CD14-positive monocyte (primary cell): ENCODE results near the gene PROB1. TPM values are rescaled to one million over a fixed set of nuclear protein-coding genes. Genes with fewer than 3 reads are reported as not detected.

ENCODE experiments used
- DNase-seq, 3 donors: peaks; one replicate each; pipeline ENCODE4 v3.0.0-alpha.2; 2011 to 2022
- H2AFZ ChIP-seq: 2 replicates; pipeline ENCODE4 v1.6.0; 2012; ENCODE audit warnings: mild to moderate bottlenecking, low read depth, low read length, inconsistent platforms; ENCODE audit not compliant: insufficient read depth, poor library complexity, severe bottlenecking
- H3K27ac ChIP-seq, 2 donors: 1 replicate in 1 of 2; 2 replicates in 1 of 2; pipeline ENCODE4 v1.5.1; 2012 to 2013; ENCODE audit warnings: low read length in 2 of 2, control low read depth in 1 of 2, inconsistent platforms in 1 of 2, low read depth in 1 of 2, mild to moderate bottlenecking in 1 of 2
- H3K27me3 ChIP-seq, 2 donors: one replicate each; pipeline versions ENCODE4 v1.6.0 to v1.6.1; 2011 to 2013; ENCODE audit warnings: low read length in 2 of 2; ENCODE audit not compliant: control insufficient read depth in 2 of 2, insufficient read depth in 2 of 2
- H3K36me3 ChIP-seq, 2 donors: replicated peaks in 1 of 2; 1 replicate in 1 of 2; 2 replicates in 1 of 2; pipeline versions ENCODE4 v1.5.1 to v1.6.1; 2012 to 2013; ENCODE audit warnings: low read length in 2 of 2, control low read depth in 1 of 2, inconsistent platforms in 1 of 2, mild to moderate bottlenecking in 1 of 2; ENCODE audit not compliant: insufficient read depth in 2 of 2, control insufficient read depth in 1 of 2
- H3K4me1 ChIP-seq, 2 donors: 1 replicate in 1 of 2; 2 replicates in 1 of 2; pipeline versions ENCODE4 v1.5.1 to v1.6.1; 2012 to 2013; ENCODE audit warnings: low read length in 2 of 2, control low read depth in 1 of 2, inconsistent platforms in 1 of 2, mild to moderate bottlenecking in 1 of 2, moderate library complexity in 1 of 2; ENCODE audit not compliant: insufficient read depth in 2 of 2, control insufficient read depth in 1 of 2
- H3K4me2 ChIP-seq: replicated peaks from 2 replicates; pipeline ENCODE3; 2012; ENCODE audit warnings: low read length, moderate library complexity, mild to moderate bottlenecking; ENCODE audit not compliant: poor library complexity, severe bottlenecking; ENCODE audit errors: extremely low read depth
- H3K4me3 ChIP-seq, 3 experiments: fragments of 200-600 bp in 1 of 3; sonication (generic) in 1 of 3; replicated peaks in 1 of 3; 1 replicate in 2 of 3; 2 replicates in 1 of 3; pipeline ENCODE4 v1.5.1; 2011 to 2013; ENCODE audit warnings: low read length in 3 of 3, mild to moderate bottlenecking in 3 of 3, control low read depth in 2 of 3, low read depth in 2 of 3, inconsistent platforms in 1 of 3, moderate library complexity in 1 of 3
- H3K79me2 ChIP-seq: 2 replicates; pipeline ENCODE4 v1.6.0; 2012; ENCODE audit warnings: mild to moderate bottlenecking, control low read depth, inconsistent platforms, low read length, moderate library complexity; ENCODE audit not compliant: insufficient read depth
- H3K9ac ChIP-seq: 2 replicates; pipeline ENCODE4 v1.6.0; 2017; ENCODE audit warnings: low read length, mild to moderate bottlenecking; ENCODE audit not compliant: insufficient read depth, poor library complexity, severe bottlenecking
- H3K9me3 ChIP-seq, 2 donors: replicated peaks in 1 of 2; 1 replicate in 1 of 2; 2 replicates in 1 of 2; pipeline versions ENCODE4 v1.5.1 to v1.6.1; 2012 to 2013; ENCODE audit warnings: low read length in 2 of 2, control low read depth in 1 of 2; ENCODE audit not compliant: control insufficient read depth in 1 of 2, insufficient read depth in 1 of 2
- H4K20me1 ChIP-seq: 2 replicates; pipeline ENCODE4 v1.6.0; 2012; ENCODE audit warnings: mild to moderate bottlenecking, low read length, control low read depth, moderate library complexity; ENCODE audit not compliant: insufficient read depth
- H3K27ac Mint-ChIP-seq, 7 donors: one replicate each; pipeline ENCODE4 v1.8.0; 2020; ENCODE audit warnings: mild to moderate bottlenecking in 7 of 7, mixed read lengths in 7 of 7, moderate library complexity in 6 of 7, inconsistent platforms in 2 of 7
- H3K27me3 Mint-ChIP-seq, 3 donors: one replicate each; pipeline ENCODE4 v1.8.0; 2021 to 2022; ENCODE audit warnings: low read depth in 3 of 3, mild to moderate bottlenecking in 3 of 3, mixed read lengths in 3 of 3, moderate library complexity in 3 of 3, inconsistent platforms in 1 of 3
- H3K36me3 Mint-ChIP-seq, 2 donors: one replicate each; pipeline ENCODE4 v1.8.0; 2020; ENCODE audit warnings: mixed read lengths in 2 of 2, inconsistent platforms in 1 of 2, mild to moderate bottlenecking in 1 of 2
- H3K4me1 Mint-ChIP-seq: one replicate; pipeline ENCODE4 v1.8.0; 2020; ENCODE audit warnings: mild to moderate bottlenecking, mixed read lengths
- H3K4me3 Mint-ChIP-seq, 2 donors: one replicate each; pipeline ENCODE4 v1.8.0; 2020; ENCODE audit warnings: mild to moderate bottlenecking in 2 of 2, mixed read lengths in 2 of 2, moderate library complexity in 1 of 2
- H3K9me3 Mint-ChIP-seq, 7 donors: one replicate each; pipeline ENCODE4 v1.8.0; 2020 to 2022; ENCODE audit warnings: mixed read lengths in 7 of 7, mild to moderate bottlenecking in 6 of 7, moderate library complexity in 6 of 7, inconsistent platforms in 2 of 7
- WGBS: methylation state at CpG from one replicate; pipeline ENCODE4 v1.1.5; 2013; ENCODE audit warnings: missing lambda C conversion rate; ENCODE audit not compliant: insufficient coverage; 5-methylcytosine and 5-hydroxymethylcytosine counted together
- intact Hi-C, 2 donors: fragments of 100-400 bp; cut with micrococcal nuclease; formaldehyde crosslinking; loops; one replicate each; pipeline versions ENCODE4 v1.15.0 to v1.15.1; 2023
- polyA plus RNA-seq, 3 donors: library from polyadenylated mRNA; depleted of rRNA in 1 of 3; unstranded in 2 of 3; stranded (reverse) in 1 of 3; fragments of 300-500 nt in 2 of 3; fragments of >200 nt in 1 of 3; fragmentation: Illumina TruSeq in 2 of 3; gene quantifications; 1 replicate in 2 of 3; 2 replicates in 1 of 3; pipeline ENCODE4 v1.2.3, GENCODE V29; 2012 to 2021
- TF ChIP-seq, protein P1 (sequence below): fragments of 200-600 bp; IDR thresholded peaks from one replicate; pipeline ENCODE4 v1.8.0; 2022; ENCODE audit warnings: antibody characterized with exemption, mild to moderate bottlenecking

PROB1 gene
- polyA plus RNA-seq, 3 donors: 0.05 to 0.11 TPM; not detected in 1

- no peaks in the 10 kb centered on the region for H3K9me3 ChIP-seq
- WGBS: 100% methylated on average over 1 of the region's 5 CpGs
- Mint-ChIP-seq H3K27me3 (peaks cover 0 to 1% (median 0%) of the 10 kb centered on the region in 3 donors), H3K4me1 (peaks cover 4% of the 10 kb centered on the region), H3K4me3 (no peak overlapping the region), H3K27ac (no peak overlapping the region), H3K9me3 (peaks cover 0 to 1% (median 0%) of the 10 kb centered on the region in 7 donors), H3K36me3 (peaks cover 0 to 8% of the 10 kb centered on the region in 2 donors)
- DNase-seq: no peak
- no peaks in the 10 kb centered on the region for H3K79me2 ChIP-seq
- intact Hi-C loops: no loop called here
- H3K27ac ChIP-seq: no peak overlapping the region
- H3K4me2 ChIP-seq: no peak overlapping the region
- TF ChIP-seq, protein P1, sequence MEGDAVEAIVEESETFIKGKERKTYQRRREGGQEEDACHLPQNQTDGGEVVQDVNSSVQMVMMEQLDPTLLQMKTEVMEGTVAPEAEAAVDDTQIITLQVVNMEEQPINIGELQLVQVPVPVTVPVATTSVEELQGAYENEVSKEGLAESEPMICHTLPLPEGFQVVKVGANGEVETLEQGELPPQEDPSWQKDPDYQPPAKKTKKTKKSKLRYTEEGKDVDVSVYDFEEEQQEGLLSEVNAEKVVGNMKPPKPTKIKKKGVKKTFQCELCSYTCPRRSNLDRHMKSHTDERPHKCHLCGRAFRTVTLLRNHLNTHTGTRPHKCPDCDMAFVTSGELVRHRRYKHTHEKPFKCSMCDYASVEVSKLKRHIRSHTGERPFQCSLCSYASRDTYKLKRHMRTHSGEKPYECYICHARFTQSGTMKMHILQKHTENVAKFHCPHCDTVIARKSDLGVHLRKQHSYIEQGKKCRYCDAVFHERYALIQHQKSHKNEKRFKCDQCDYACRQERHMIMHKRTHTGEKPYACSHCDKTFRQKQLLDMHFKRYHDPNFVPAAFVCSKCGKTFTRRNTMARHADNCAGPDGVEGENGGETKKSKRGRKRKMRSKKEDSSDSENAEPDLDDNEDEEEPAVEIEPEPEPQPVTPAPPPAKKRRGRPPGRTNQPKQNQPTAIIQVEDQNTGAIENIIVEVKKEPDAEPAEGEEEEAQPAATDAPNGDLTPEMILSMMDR: no peak
- H3K4me3 ChIP-seq: no peak overlapping the region
- no peaks in the 10 kb centered on the region for H3K27me3 ChIP-seq
- no peak overlapping the region for H3K9ac ChIP-seq
- no peak overlapping the region for H2AFZ ChIP-seq
- H3K36me3 ChIP-seq: no peaks in the 10 kb centered on the region
- H3K4me1 ChIP-seq: no peaks in the 10 kb centered on the region
- H4K20me1 ChIP-seq: no peaks in the 10 kb centered on the region
Observed at GRCh38 chr5:139425497-139425896, 30.6 kb upstream of the PROB1 start.

- H3K36me3 Mint-ChIP-seq: peaks cover 7 to 8% of the 10 kb centered on the region in 2 donors
- no peak overlapping the region for H3K4me3 Mint-ChIP-seq
- Histone ChIP-seq H3K9ac (no peak overlapping the region), H2AFZ (no peak overlapping the region), H3K36me3 (no peaks in the 10 kb centered on the region), H3K27me3 (no peaks in the 10 kb centered on the region), H3K4me1 (no peaks in the 10 kb centered on the region), H4K20me1 (no peaks in the 10 kb centered on the region), H3K4me2 (no peak overlapping the region), H3K79me2 (no peaks in the 10 kb centered on the region), H3K27ac (no peak overlapping the region), H3K9me3 (no peaks in the 10 kb centered on the region), H3K4me3 (no peak overlapping the region)
- H3K4me1 Mint-ChIP-seq: peaks cover 4% of the 10 kb centered on the region
- TF ChIP-seq, protein P1: peak; percentile 81
- DNase-seq: peak; percentile 63 to 76 (median 68)
- H3K27me3 Mint-ChIP-seq: peaks cover 0 to 1% (median 0%) of the 10 kb centered on the region in 3 donors
- peaks cover 0 to 1% (median 0%) of the 10 kb centered on the region in 7 donors for H3K9me3 Mint-ChIP-seq
- no peak overlapping the region for H3K27ac Mint-ChIP-seq
- intact Hi-C loops: loop anchor here in 1 of 2 donors (2.0 kb wide), 1 partner anchor 92 kb away; no protein-coding TSS in a partner anchor
- WGBS: no CpG with 5 or more reads among the region's 5 CpGs
Observed at GRCh38 chr5:139422307-139422893, 27.5 kb upstream of the PROB1 start.
